Trophoblast cell (in vitro differentiated cells and primary cell): Measurements from ENCODE around the gene HGD. TPM values are rescaled to one million over a fixed set of nuclear protein-coding genes. Genes with fewer than 3 reads are reported as not detected.
"Not testable (repeated sequence)": the region's sequence is repeated elsewhere in the genome, so short reads cannot be mapped to it uniquely, and the experiment has no call there.

Source experiments
- DNase-seq, 2 donors: peaks; one replicate each; pipeline ENCODE4 v3.0.0-alpha.2; 2016
- H2AFZ ChIP-seq: 2 replicates; pipeline ENCODE4 v1.6.1; 2013; ENCODE audit warnings: low read length, moderate library complexity, mild to moderate bottlenecking; ENCODE audit not compliant: insufficient read depth, poor library complexity
- H2AK5ac ChIP-seq: 2 replicates; pipeline ENCODE4 v1.6.1; 2013; ENCODE audit warnings: mild to moderate bottlenecking, low read length
- H2BK120ac ChIP-seq: 2 replicates; pipeline ENCODE4 v1.6.1; 2013; ENCODE audit warnings: low read length, mild to moderate bottlenecking, moderate library complexity; ENCODE audit not compliant: insufficient read depth, poor library complexity
- H2BK12ac ChIP-seq: 2 replicates; pipeline ENCODE4 v1.6.1; 2013; ENCODE audit warnings: mild to moderate bottlenecking, low read length, moderate library complexity
- H2BK5ac ChIP-seq: 2 replicates; pipeline ENCODE4 v1.6.1; 2013; ENCODE audit warnings: low read length, low read depth, moderate library complexity, mild to moderate bottlenecking; ENCODE audit not compliant: poor library complexity
- H3K14ac ChIP-seq: 2 replicates; pipeline ENCODE4 v1.6.1; 2013; ENCODE audit warnings: mild to moderate bottlenecking, low read length
- H3K18ac ChIP-seq: 2 replicates; pipeline ENCODE4 v1.6.1; 2013; ENCODE audit warnings: mild to moderate bottlenecking, low read length
- H3K23ac ChIP-seq: 2 replicates; pipeline ENCODE4 v1.6.1; 2013; ENCODE audit warnings: low read length
- H3K27ac ChIP-seq: 2 replicates; pipeline ENCODE4 v1.5.1; 2013; ENCODE audit warnings: low read depth, mild to moderate bottlenecking, inconsistent platforms, low read length, moderate library complexity
- H3K27me3 ChIP-seq: 2 replicates; pipeline ENCODE4 v1.6.1; 2013; ENCODE audit warnings: inconsistent platforms, mild to moderate bottlenecking, low read length, moderate library complexity; ENCODE audit not compliant: insufficient read depth
- H3K36me3 ChIP-seq, 2 experiments: 1 replicate in 1 of 2; 2 replicates in 1 of 2; pipeline ENCODE4 v1.6.1; 2013; ENCODE audit warnings: low read length in 2 of 2, mild to moderate bottlenecking in 2 of 2, moderate library complexity in 1 of 2; ENCODE audit not compliant: insufficient read depth in 2 of 2, control insufficient read depth in 1 of 2
- H3K4ac ChIP-seq: 2 replicates; pipeline ENCODE4 v1.6.1; 2013; ENCODE audit warnings: low read depth, mild to moderate bottlenecking, low read length, moderate library complexity
- H3K4me1 ChIP-seq, 2 experiments: 1 replicate in 1 of 2; 2 replicates in 1 of 2; pipeline ENCODE4 v1.6.1; 2013; ENCODE audit warnings: low read length in 2 of 2, mild to moderate bottlenecking in 2 of 2, moderate library complexity in 1 of 2; ENCODE audit not compliant: insufficient read depth in 2 of 2, control insufficient read depth in 1 of 2
- H3K4me2 ChIP-seq: 2 replicates; pipeline ENCODE4 v1.6.1; 2013; ENCODE audit warnings: inconsistent platforms, mild to moderate bottlenecking, low read length, moderate library complexity
- H3K4me3 ChIP-seq: 2 replicates; pipeline ENCODE4 v1.5.1; 2013; ENCODE audit warnings: mild to moderate bottlenecking, low read depth, low read length, inconsistent platforms
- H3K79me1 ChIP-seq: one replicate; pipeline ENCODE4 v1.6.1; 2013; ENCODE audit warnings: low read length
- H3K79me2 ChIP-seq: 2 replicates; pipeline ENCODE4 v1.6.1; 2013; ENCODE audit warnings: low read length, mild to moderate bottlenecking; ENCODE audit not compliant: control insufficient read depth, insufficient read depth, poor library complexity
- H3K9ac ChIP-seq: 2 replicates; pipeline ENCODE4 v1.6.1; 2013; ENCODE audit warnings: mild to moderate bottlenecking, low read length
- H3K9me3 ChIP-seq: 2 replicates; pipeline ENCODE4 v1.6.1; 2013; ENCODE audit warnings: low read depth, mild to moderate bottlenecking, control low read depth, inconsistent platforms, low read length; ENCODE audit not compliant: insufficient read depth
- H4K12ac ChIP-seq: 2 replicates; pipeline ENCODE4 v1.6.1; 2013; ENCODE audit warnings: low read depth, mild to moderate bottlenecking, low read length, moderate library complexity
- H4K8ac ChIP-seq: 2 replicates; pipeline ENCODE4 v1.6.1; 2013; ENCODE audit warnings: low read depth, mild to moderate bottlenecking, low read length, moderate library complexity
- H4K91ac ChIP-seq: one replicate; pipeline ENCODE4 v1.6.1; 2013; ENCODE audit warnings: low read depth, mild to moderate bottlenecking, low read length, moderate library complexity
- WGBS: extraction: QIAGEN DNeasy Blood & Tissue Kit; methylation state at CpG from one replicate; pipeline ENCODE4 v1.1.7; 2013; ENCODE audit warnings: missing lambda C conversion rate; ENCODE audit not compliant: insufficient read length, insufficient coverage; ENCODE audit errors: extremely low coverage; 5-methylcytosine and 5-hydroxymethylcytosine counted together
- polyA plus RNA-seq: library from polyadenylated mRNA; stranded (reverse); fragments of 200-250 nt; gene quantifications from 2 replicates; pipeline ENCODE4 v1.2.3, GENCODE V29; 2013

The HGD gene, protein sequence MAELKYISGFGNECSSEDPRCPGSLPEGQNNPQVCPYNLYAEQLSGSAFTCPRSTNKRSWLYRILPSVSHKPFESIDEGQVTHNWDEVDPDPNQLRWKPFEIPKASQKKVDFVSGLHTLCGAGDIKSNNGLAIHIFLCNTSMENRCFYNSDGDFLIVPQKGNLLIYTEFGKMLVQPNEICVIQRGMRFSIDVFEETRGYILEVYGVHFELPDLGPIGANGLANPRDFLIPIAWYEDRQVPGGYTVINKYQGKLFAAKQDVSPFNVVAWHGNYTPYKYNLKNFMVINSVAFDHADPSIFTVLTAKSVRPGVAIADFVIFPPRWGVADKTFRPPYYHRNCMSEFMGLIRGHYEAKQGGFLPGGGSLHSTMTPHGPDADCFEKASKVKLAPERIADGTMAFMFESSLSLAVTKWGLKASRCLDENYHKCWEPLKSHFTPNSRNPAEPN
- polyA plus RNA-seq, result 0.08 and 0.26 TPM in 2 replicates

- H2BK5ac ChIP-seq, result no peak within 1 kb of the TSS
- H3K27ac ChIP-seq, result no peak within 1 kb of the TSS
- no peak within 1 kb of the TSS for H3K9ac ChIP-seq
- no peak within 1 kb of the TSS for H4K12ac ChIP-seq
- no peak within 1 kb of the TSS for H3K4me3 ChIP-seq
- DNase-seq, result no peak
- H3K79me2 ChIP-seq, result no peaks in the 10 kb centered on the region
- H2BK12ac ChIP-seq, result no peak within 1 kb of the TSS
- no peak within 1 kb of the TSS for H3K4ac ChIP-seq
- no peak within 1 kb of the TSS for H2AK5ac ChIP-seq
- no peak within 1 kb of the TSS for H3K4me2 ChIP-seq
- no peaks in the 10 kb centered on the region for H3K9me3 ChIP-seq
- no peak within 1 kb of the TSS for H4K8ac ChIP-seq
- no CpG with 5 or more reads among the region's 5 CpGs for WGBS
- H3K18ac ChIP-seq, result no peak within 1 kb of the TSS
- H3K23ac ChIP-seq, result no peak within 1 kb of the TSS
- H3K79me1 ChIP-seq, result no peaks in the 10 kb centered on the region
- H3K36me3 ChIP-seq, result no peaks in the 10 kb centered on the region
- H3K14ac ChIP-seq, result no peak within 1 kb of the TSS
- H3K27me3 ChIP-seq, result no peaks in the 10 kb centered on the region
- no peak within 1 kb of the TSS for H2BK120ac ChIP-seq
- no peak within 1 kb of the TSS for H4K91ac ChIP-seq
- H2AFZ ChIP-seq, result no peak within 1 kb of the TSS
- H3K4me1 ChIP-seq, result peaks cover 0 to 5% of the 10 kb centered on the region in 2 experiments
Observed at GRCh38 chr3:120682095-120682681, at the start of gene HGD. TSS of gene HGD (minus strand) at chr3:120682239. CDS start at chr3:120682111, 128 bp downstream.

DNA sequence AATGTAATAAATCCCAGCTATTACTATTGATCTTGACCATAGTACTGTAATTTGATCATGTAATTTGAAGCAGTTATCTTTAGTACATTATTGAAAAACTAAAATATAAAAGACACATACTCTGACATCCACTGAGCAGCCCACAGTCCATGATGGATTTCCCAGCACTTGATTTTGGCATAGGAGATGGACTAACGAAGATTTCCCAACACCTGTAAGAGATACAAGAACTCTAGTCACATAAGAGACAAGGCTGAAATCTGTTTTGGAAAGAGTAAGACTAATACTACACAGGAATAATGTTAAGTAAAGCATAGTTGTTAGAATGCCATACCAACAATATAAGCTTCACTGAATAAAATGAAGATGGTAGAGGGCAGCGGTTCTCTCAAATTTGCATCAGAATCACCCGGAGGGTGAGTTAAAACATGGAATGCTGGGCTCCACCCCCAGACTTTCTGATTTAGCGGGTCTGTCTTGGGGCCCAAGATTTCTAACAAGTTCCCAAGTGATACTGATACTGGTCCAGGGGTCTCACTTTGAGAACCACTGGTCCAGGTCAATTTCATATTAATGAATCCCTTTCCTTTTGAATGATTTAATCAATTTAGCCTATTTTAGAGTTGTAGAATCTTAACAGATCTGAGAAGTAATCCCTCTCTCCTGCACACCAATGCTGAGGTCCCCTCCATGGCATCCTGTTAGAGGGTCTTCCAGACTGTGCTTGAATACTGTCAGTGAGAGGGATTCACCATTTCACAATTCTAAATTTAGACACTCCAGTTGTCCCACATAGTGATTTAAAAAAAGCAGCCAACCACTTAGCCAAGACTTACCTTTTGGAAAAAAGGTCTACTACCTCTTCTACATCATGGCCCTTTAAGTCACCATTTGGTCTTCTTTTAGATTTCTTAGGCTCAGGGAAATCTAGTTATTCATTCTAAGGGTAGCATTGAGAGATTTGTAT lies 48.8 kb upstream of the HGD start:
- no peak overlapping the region for H3K18ac ChIP-seq
- H3K4me1 ChIP-seq, result no peaks in the 10 kb centered on the region
- no peaks in the 10 kb centered on the region for H3K36me3 ChIP-seq
- no peak overlapping the region for H3K4ac ChIP-seq
- no peak overlapping the region for H3K9ac ChIP-seq
- DNase-seq, result no peak
- no peaks in the 10 kb centered on the region for H3K79me2 ChIP-seq
- H2BK12ac ChIP-seq, result no peak overlapping the region
- H3K4me2 ChIP-seq, result no peak overlapping the region
- H4K91ac ChIP-seq, result no peak overlapping the region
- no peak overlapping the region for H4K12ac ChIP-seq
- no peak overlapping the region for H3K23ac ChIP-seq
- H3K9me3 ChIP-seq, result no peaks in the 10 kb centered on the region
- H3K4me3 ChIP-seq, result no peak overlapping the region
- WGBS, result no CpG with 5 or more reads among the region's 4 CpGs
- H2AFZ ChIP-seq, result no peak overlapping the region
- H2BK120ac ChIP-seq, result no peak overlapping the region
- H2AK5ac ChIP-seq, result no peak overlapping the region
- H3K14ac ChIP-seq, result no peak overlapping the region
- no peak overlapping the region for H4K8ac ChIP-seq
- no peaks in the 10 kb centered on the region for H3K79me1 ChIP-seq
- no peak overlapping the region for H2BK5ac ChIP-seq
- no peak overlapping the region for H3K27ac ChIP-seq
- no peaks in the 10 kb centered on the region for H3K27me3 ChIP-seq

DNA sequence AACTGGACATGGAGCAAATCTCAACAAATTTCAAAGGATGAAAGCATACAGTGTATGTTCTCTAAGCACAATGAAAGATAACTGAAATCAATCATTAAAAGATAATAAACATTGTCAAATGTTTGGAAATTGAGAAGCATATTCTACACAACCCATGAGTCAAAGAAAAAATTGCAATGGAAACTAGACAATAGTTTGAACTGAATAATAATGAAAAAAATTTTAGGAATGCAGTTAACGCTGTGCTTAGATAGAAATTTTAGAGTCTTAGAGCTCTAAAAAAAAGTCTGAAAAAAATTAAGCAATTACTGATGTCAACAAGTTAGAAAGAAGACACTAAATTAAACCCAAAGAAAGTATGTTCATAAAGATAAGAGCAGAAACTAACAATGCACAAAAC lies 44.8 kb upstream of the HGD start:
- Histone ChIP-seq H3K18ac (no peak overlapping the region), H3K23ac (no peak overlapping the region)
- WGBS, result no CpG with 5 or more reads among the region's 1 CpG

GRCh38 chr3:120719167-120719834 lies 37.3 kb upstream of the HGD start:
- not testable (repeated sequence) for H3K36me3 ChIP-seq

More for the DNA sequence above, 44.8 kb upstream of the HGD start:
- Histone ChIP-seq H3K36me3 (no peaks in the 10 kb centered on the region), H3K4me1 (no peaks in the 10 kb centered on the region), H3K79me2 (no peaks in the 10 kb centered on the region), H3K14ac (no peak overlapping the region), H3K27me3 (no peaks in the 10 kb centered on the region), H3K4me3 (no peak overlapping the region), H4K91ac (no peak overlapping the region), H4K12ac (no peak overlapping the region), H3K27ac (no peak overlapping the region), H3K79me1 (no peaks in the 10 kb centered on the region), H2BK5ac (no peak overlapping the region), H3K9me3 (no peaks in the 10 kb centered on the region), H3K4me2 (no peak overlapping the region), H2AK5ac (no peak overlapping the region), H2BK120ac (no peak overlapping the region), H2BK12ac (no peak overlapping the region), H3K9ac (no peak overlapping the region), H2AFZ (no peak overlapping the region), H4K8ac (no peak overlapping the region), H3K4ac (no peak overlapping the region)
- DNase-seq, result no peak

More at GRCh38 chr3:120719167-120719834, 37.3 kb upstream of the HGD start:
- peak overlapping the region; percentile 56 for H2AFZ ChIP-seq
- peak overlapping the region; percentile 39 for H3K14ac ChIP-seq
- not testable (repeated sequence) for H3K9me3 ChIP-seq, H2AK5ac ChIP-seq, H2BK12ac ChIP-seq, H3K23ac ChIP-seq, H3K79me1 ChIP-seq, H3K4me1 ChIP-seq, H3K27ac ChIP-seq, DNase-seq, H3K27me3 ChIP-seq, H3K79me2 ChIP-seq
- H4K8ac ChIP-seq, result peak overlapping the region; percentile 80
- H2BK120ac ChIP-seq, result peak overlapping the region; percentile 20
- peak overlapping the region; percentile 9 for H2BK5ac ChIP-seq
- H3K18ac ChIP-seq, result peak overlapping the region; percentile 49
- WGBS, result no CpG with 5 or more reads among the region's 20 CpGs
- peak overlapping the region; percentile 12 for H3K4ac ChIP-seq
- peak overlapping the region; percentile 41 for H3K4me3 ChIP-seq
- H3K4me2 ChIP-seq, result peak overlapping the region; percentile 46
- peak overlapping the region; percentile 62 for H3K9ac ChIP-seq
- H4K12ac ChIP-seq, result peak overlapping the region; percentile 35
- H4K91ac ChIP-seq, result peak overlapping the region; percentile 87
